Neuronal stem cell (in vitro differentiated cells): ENCODE measurements around the gene LPAR1.

Source experiments
- DNase-seq: peaks from one replicate; pipeline ENCODE4 v3.0.0-alpha.2; 2013; ENCODE audit warnings: low spot score
- H2AFZ ChIP-seq: one replicate; pipeline ENCODE4 v1.6.1; 2013; ENCODE audit warnings: mild to moderate bottlenecking, low read length, inconsistent platforms
- H2AK5ac ChIP-seq: 2 replicates; pipeline ENCODE4 v1.6.1; 2013; ENCODE audit warnings: low read depth, mild to moderate bottlenecking, inconsistent platforms, low read length, moderate library complexity, mixed read lengths
- H2BK120ac ChIP-seq: 2 replicates; pipeline ENCODE4 v1.6.1; 2013; ENCODE audit warnings: low read depth, mild to moderate bottlenecking, inconsistent platforms, low read length, moderate library complexity, mixed read lengths
- H2BK12ac ChIP-seq: one replicate; pipeline ENCODE4 v1.6.1; 2013; ENCODE audit warnings: low read length, inconsistent platforms
- H2BK15ac ChIP-seq: 2 replicates; pipeline ENCODE4 v1.6.1; 2013; ENCODE audit warnings: mild to moderate bottlenecking, low read length, inconsistent platforms, mixed read lengths
- H2BK5ac ChIP-seq: one replicate; pipeline ENCODE4 v1.6.1; 2013; ENCODE audit warnings: inconsistent platforms, mild to moderate bottlenecking, low read length, moderate library complexity
- H3K14ac ChIP-seq: one replicate; pipeline ENCODE4 v1.6.1; 2013; ENCODE audit warnings: low read length, inconsistent platforms
- H3K18ac ChIP-seq: 2 replicates; pipeline ENCODE4 v1.6.1; 2013; ENCODE audit warnings: low read length, inconsistent platforms
- H3K23ac ChIP-seq: 2 replicates; pipeline ENCODE4 v1.6.1; 2013; ENCODE audit warnings: low read depth, mild to moderate bottlenecking, mixed read lengths, low read length, inconsistent platforms; ENCODE audit not compliant: poor library complexity
- H3K27ac ChIP-seq: replicated peaks from 3 replicates; pipeline ENCODE4 v1.5.1; 2013; ENCODE audit warnings: low read length, inconsistent platforms
- H3K27me3 ChIP-seq, 3 experiments: 2 replicates each; pipeline ENCODE4 v1.6.1; 2013; ENCODE audit warnings: low read length in 3 of 3, mild to moderate bottlenecking in 2 of 3, inconsistent platforms in 1 of 3, low read depth in 1 of 3, mixed read lengths in 1 of 3, moderate library complexity in 1 of 3; ENCODE audit not compliant: control insufficient read depth in 3 of 3, insufficient read depth in 3 of 3
- H3K36me3 ChIP-seq, 2 donors: replicated peaks in 1 of 2; 2 replicates each; pipeline ENCODE4 v1.6.1; 2013; ENCODE audit warnings: low read length in 2 of 2; ENCODE audit not compliant: control insufficient read depth in 2 of 2, insufficient read depth in 2 of 2
- H3K4ac ChIP-seq: 2 replicates; pipeline ENCODE4 v1.6.1; 2013; ENCODE audit warnings: inconsistent platforms, mild to moderate bottlenecking, low read length, moderate library complexity
- H3K4me1 ChIP-seq, 2 donors: 1 replicate in 1 of 2; 2 replicates in 1 of 2; pipeline ENCODE4 v1.6.1; 2013; ENCODE audit warnings: low read length in 2 of 2, low read depth in 1 of 2; ENCODE audit not compliant: control insufficient read depth in 2 of 2, insufficient read depth in 1 of 2
- H3K4me2 ChIP-seq: one replicate; pipeline ENCODE4 v1.6.1; 2013; ENCODE audit warnings: mild to moderate bottlenecking, low read length, inconsistent platforms; ENCODE audit not compliant: insufficient read depth, poor library complexity, severe bottlenecking
- H3K4me3 ChIP-seq, 2 donors: 2 replicates each; pipeline ENCODE4 v1.5.1; 2013; ENCODE audit warnings: low read length in 2 of 2, mild to moderate bottlenecking in 2 of 2, inconsistent platforms in 1 of 2, moderate library complexity in 1 of 2
- H3K79me1 ChIP-seq: one replicate; pipeline ENCODE4 v1.6.1; 2013; ENCODE audit warnings: low read depth, mild to moderate bottlenecking, inconsistent platforms, low read length, moderate library complexity
- H3K9ac ChIP-seq: one replicate; pipeline ENCODE4 v1.6.1; 2013; ENCODE audit warnings: mild to moderate bottlenecking, low read depth, low read length, inconsistent platforms; ENCODE audit not compliant: poor library complexity
- H3K9me3 ChIP-seq, 2 donors: replicated peaks in 1 of 2; 2 replicates each; pipeline versions ENCODE3 to v1.6.1; 2013; ENCODE audit warnings: low read length in 2 of 2, mild to moderate bottlenecking in 2 of 2, inconsistent platforms in 1 of 2, low read depth in 1 of 2, mixed read lengths in 1 of 2, moderate library complexity in 1 of 2; ENCODE audit not compliant: control insufficient read depth in 2 of 2, insufficient read depth in 1 of 2
- H4K8ac ChIP-seq: one replicate; pipeline ENCODE4 v1.6.1; 2013; ENCODE audit warnings: low read depth, mild to moderate bottlenecking, inconsistent platforms, low read length, moderate library complexity
- H4K91ac ChIP-seq: one replicate; pipeline ENCODE4 v1.6.1; 2013; ENCODE audit warnings: low read length, low read depth, mild to moderate bottlenecking, inconsistent platforms; ENCODE audit not compliant: poor library complexity
- WGBS, 2 donors: extraction: QIAGEN DNeasy Blood & Tissue Kit; methylation state at CpG; one replicate each; pipeline ENCODE4 v1.1.7; 2013; ENCODE audit warnings: missing lambda C conversion rate in 2 of 2, mixed read lengths in 1 of 2; ENCODE audit not compliant: insufficient read length in 2 of 2, insufficient replicate concordance in 1 of 2; ENCODE audit errors: extremely low coverage in 2 of 2; 5-methylcytosine and 5-hydroxymethylcytosine counted together

LPAR1 gene

DNA sequence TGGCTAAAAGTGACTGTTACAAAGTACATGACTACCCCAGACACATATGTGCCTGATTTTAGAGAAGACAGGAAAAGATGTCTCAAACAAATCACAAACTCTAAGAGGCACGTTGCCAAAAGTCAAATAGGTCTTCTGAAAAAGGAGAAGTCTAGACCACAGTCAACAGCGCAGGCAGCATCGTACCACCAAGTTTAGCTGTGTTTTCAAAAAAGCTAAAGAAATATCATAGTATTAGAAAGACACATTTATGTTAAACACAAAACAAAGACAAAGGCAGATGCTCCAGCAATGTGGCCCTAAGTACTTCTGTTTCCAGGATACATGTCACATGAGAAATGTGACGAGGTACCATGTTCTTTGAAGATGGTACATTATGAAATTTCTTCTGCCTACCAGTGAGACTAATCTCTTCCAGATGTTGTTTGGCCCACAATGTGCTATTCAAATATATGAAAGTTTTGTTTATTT is 43.5 kb downstream of the LPAR1 start:
- no peak overlapping the region for H3K27ac ChIP-seq
- H3K9ac ChIP-seq, result no peak overlapping the region
- H3K4me3 ChIP-seq, result no peak overlapping the region
- no peak overlapping the region for H3K23ac ChIP-seq
- no peak overlapping the region for H2BK12ac ChIP-seq
- no peak overlapping the region for H3K4ac ChIP-seq
- DNase-seq, result no peak
- no peak overlapping the region for H2BK120ac ChIP-seq
- no peak overlapping the region for H4K91ac ChIP-seq
- no CpG with 5 or more reads among the region's 4 CpGs for whole genome bisulfite sequencing, 2 donors
- H3K4me2 ChIP-seq, result no peak overlapping the region
- no peak overlapping the region for H2BK5ac ChIP-seq
- no peaks in the 10 kb centered on the region for H3K27me3 ChIP-seq
- H2BK15ac ChIP-seq, result no peak overlapping the region
- no peak overlapping the region for H3K18ac ChIP-seq
- H3K14ac ChIP-seq, result no peak overlapping the region
- H2AFZ ChIP-seq, result no peak overlapping the region
- no peaks in the 10 kb centered on the region for H3K79me1 ChIP-seq
- peaks cover 1 to 19% of the 10 kb centered on the region in 2 donors for H3K4me1 ChIP-seq
- no peak overlapping the region for H2AK5ac ChIP-seq
- H3K36me3 ChIP-seq, result no peaks in the 10 kb centered on the region
- no peaks in the 10 kb centered on the region for H3K9me3 ChIP-seq
- no peak overlapping the region for H4K8ac ChIP-seq

DNA sequence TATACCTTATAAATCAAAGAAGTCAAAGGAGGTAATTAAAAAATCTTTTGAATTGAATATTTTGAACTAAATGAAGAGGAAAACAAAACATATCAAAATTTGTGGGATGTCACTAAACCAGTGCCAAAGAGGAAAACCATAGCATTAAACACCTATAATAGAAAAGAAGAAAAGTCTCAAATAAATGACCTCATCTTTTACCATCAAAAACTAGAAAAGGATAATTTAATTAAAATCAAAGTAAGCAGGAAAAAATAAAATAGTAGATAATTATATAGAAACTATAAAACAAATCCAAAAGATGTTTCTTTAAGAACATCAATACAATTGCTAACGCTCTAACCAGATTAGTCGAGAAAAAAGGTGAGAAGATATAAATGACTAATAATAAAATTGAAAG is 47.8 kb downstream of the LPAR1 start:
- Histone ChIP-seq H2BK120ac (no peak overlapping the region), H2AFZ (no peak overlapping the region), H3K14ac (no peak overlapping the region), H3K23ac (no peak overlapping the region), H3K4me3 (no peak overlapping the region), H2AK5ac (no peak overlapping the region), H3K9me3 (peaks cover 0 to 24% of the 10 kb centered on the region in 2 donors), H3K4me2 (no peak overlapping the region), H3K9ac (no peak overlapping the region), H3K36me3 (no peaks in the 10 kb centered on the region), H4K8ac (no peak overlapping the region), H3K27ac (no peak overlapping the region), H2BK5ac (no peak overlapping the region), H3K27me3 (no peaks in the 10 kb centered on the region), H2BK12ac (no peak overlapping the region), H3K18ac (no peak overlapping the region), H3K79me1 (no peaks in the 10 kb centered on the region), H3K4me1 (peaks cover 0 to 15% of the 10 kb centered on the region in 2 donors), H4K91ac (no peak overlapping the region), H3K4ac (no peak overlapping the region), H2BK15ac (no peak overlapping the region)
- WGBS, 2 donors, result no CpG with 5 or more reads among the region's 2 CpGs
- no peak for DNase-seq

DNA sequence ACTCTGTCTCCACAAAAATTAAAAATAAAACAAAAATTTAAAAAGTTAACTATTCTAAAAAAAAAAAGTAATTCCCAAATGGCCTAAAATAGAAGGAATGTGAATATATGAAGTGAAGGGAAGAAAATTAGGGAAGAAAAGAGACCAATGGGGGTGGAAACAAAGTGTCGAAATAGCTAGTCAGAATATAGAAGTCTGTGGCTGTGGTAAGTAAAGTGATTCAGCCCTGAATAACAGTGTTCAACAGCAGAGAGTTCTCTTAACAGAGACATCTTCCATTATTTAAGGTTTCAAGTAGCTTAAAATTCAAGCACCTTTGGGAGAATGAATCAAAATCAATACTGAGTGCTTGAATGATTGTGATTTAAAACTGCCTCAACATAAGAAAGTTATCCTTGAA is 51.7 kb downstream of the LPAR1 start:
- H3K4me3 ChIP-seq, result no peak overlapping the region
- no peak for DNase-seq
- WGBS, 2 donors, result no CpG with 5 or more reads among the region's 1 CpG

DNA sequence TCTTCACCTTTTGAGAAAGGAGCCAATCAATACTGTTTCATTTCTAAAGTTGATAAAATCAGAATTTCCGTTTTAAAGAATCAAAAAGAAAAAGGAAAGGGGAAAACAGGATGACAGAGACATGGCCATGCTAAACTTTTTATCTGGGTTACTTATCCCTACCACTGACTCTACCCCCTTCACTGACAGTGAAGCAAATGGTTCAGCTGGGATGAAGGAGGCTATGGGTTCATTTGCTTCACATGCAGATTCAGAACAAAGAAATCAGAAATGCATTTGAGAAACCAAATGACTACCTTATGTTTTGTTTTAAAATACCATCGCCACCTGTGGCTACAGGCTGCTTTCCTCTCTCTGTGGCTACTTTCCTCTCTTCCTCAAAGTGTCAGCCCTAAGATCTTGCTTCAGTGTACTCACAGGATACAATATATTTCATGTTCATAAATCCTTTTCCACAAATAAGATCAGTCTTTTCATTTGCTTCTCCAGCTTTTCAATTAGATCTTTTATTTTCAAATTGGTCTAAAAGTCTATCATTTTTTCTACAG is 53.3 kb downstream of the LPAR1 start:
- H2BK120ac ChIP-seq, result no peak overlapping the region
- H2BK12ac ChIP-seq, result no peak overlapping the region
- WGBS, 2 donors, result no CpG with 5 or more reads among the region's 2 CpGs
- H3K27me3 ChIP-seq, result no peaks in the 10 kb centered on the region
- no peak for DNase-seq
- H4K8ac ChIP-seq, result no peak overlapping the region
- no peak overlapping the region for H2AFZ ChIP-seq
- H3K9ac ChIP-seq, result no peak overlapping the region
- no peak overlapping the region for H4K91ac ChIP-seq
- H3K9me3 ChIP-seq, result peaks cover 0 to 27% of the 10 kb centered on the region in 2 donors
- no peak overlapping the region for H3K4me2 ChIP-seq
- H3K79me1 ChIP-seq, result no peaks in the 10 kb centered on the region
- H3K23ac ChIP-seq, result no peak overlapping the region
- H3K14ac ChIP-seq, result no peak overlapping the region
- no peaks in the 10 kb centered on the region for H3K4me1 ChIP-seq
- no peak overlapping the region for H2AK5ac ChIP-seq
- H3K27ac ChIP-seq, result no peak overlapping the region
- no peaks in the 10 kb centered on the region for H3K36me3 ChIP-seq
- H2BK15ac ChIP-seq, result no peak overlapping the region
- H3K4ac ChIP-seq, result no peak overlapping the region
- H3K18ac ChIP-seq, result no peak overlapping the region
- no peak overlapping the region for H3K4me3 ChIP-seq
- H2BK5ac ChIP-seq, result no peak overlapping the region

More for the DNA sequence above, 51.7 kb downstream of the LPAR1 start:
- peaks cover 0 to 27% of the 10 kb centered on the region in 2 donors for H3K9me3 ChIP-seq
- no peak overlapping the region for H3K4ac ChIP-seq
- no peak overlapping the region for H3K4me2 ChIP-seq
- no peak overlapping the region for H2BK15ac ChIP-seq
- no peak overlapping the region for H3K14ac ChIP-seq
- no peak overlapping the region for H2BK12ac ChIP-seq
- H2AFZ ChIP-seq, result no peak overlapping the region
- H3K79me1 ChIP-seq, result no peaks in the 10 kb centered on the region
- no peak overlapping the region for H2AK5ac ChIP-seq
- H3K18ac ChIP-seq, result no peak overlapping the region
- H4K91ac ChIP-seq, result no peak overlapping the region
- no peak overlapping the region for H2BK120ac ChIP-seq
- no peaks in the 10 kb centered on the region for H3K27me3 ChIP-seq
- no peak overlapping the region for H2BK5ac ChIP-seq
- H3K27ac ChIP-seq, result no peak overlapping the region
- no peaks in the 10 kb centered on the region for H3K36me3 ChIP-seq
- H4K8ac ChIP-seq, result no peak overlapping the region
- peaks cover 0 to 9% of the 10 kb centered on the region in 2 donors for H3K4me1 ChIP-seq
- H3K23ac ChIP-seq, result no peak overlapping the region
- no peak overlapping the region for H3K9ac ChIP-seq
